HCEC 1CT (cell line): Measurements from ENCODE around the gene JMJD8.
"Not testable (repeated sequence)": the region's sequence is repeated elsewhere in the genome, so short reads cannot be mapped to it uniquely, and the experiment has no call there.

Experiments
- DNase-seq: peaks from one replicate; pipeline ENCODE4 v3.0.0-alpha.2; 2017

The JMJD8 gene

GRCh38 chr16:708019-708418, 23.9 kb upstream of the JMJD8 start:
- DNase-seq: no peak

GRCh38 chr16:707062-707538, 23.0 kb upstream of the JMJD8 start:
- no peak for DNase-seq

GRCh38 chr16:706189-707061, 22.3 kb upstream of the JMJD8 start:
- no peak for DNase-seq

GRCh38 chr16:705431-706188, 21.5 kb upstream of the JMJD8 start, which contains the start of gene FBXL16:
FBXL16 (minus strand) TSS chr16:705801; CDS start chr16:697405, 8,396 bp downstream.
- DNase-seq: no peak

- DNase-seq: no peak
These were observed 20.6 kb upstream of the JMJD8 start for GRCh38 chr16:704552-705380.

GRCh38 chr16:704047-704446, 19.9 kb upstream of the JMJD8 start:
- DNase-seq: no peak

GRCh38 chr16:703406-703805, 19.3 kb upstream of the JMJD8 start:
- no peak for DNase-seq

GRCh38 chr16:702341-702740, 18.2 kb upstream of the JMJD8 start:
- no peak for DNase-seq

- no peak for DNase-seq
These were observed 16.8 kb upstream of the JMJD8 start for GRCh38 chr16:700684-701584.

GRCh38 chr16:698911-699671, 15.0 kb upstream of the JMJD8 start:
- no peak for DNase-seq

GRCh38 chr16:695355-696089, 11.4 kb upstream of the JMJD8 start:
- no peak for DNase-seq

- DNase-seq: no peak
These were observed 10.8 kb upstream of the JMJD8 start for GRCh38 chr16:694863-695354.

- DNase-seq: no peak
These were observed 10.2 kb upstream of the JMJD8 start for GRCh38 chr16:694187-694862.

GRCh38 chr16:693766-694165, 9.6 kb upstream of the JMJD8 start:
- DNase-seq: no peak

GRCh38 chr16:693364-693763, 9.2 kb upstream of the JMJD8 start:
- DNase-seq: no peak

GRCh38 chr16:692356-693108, 8.4 kb upstream of the JMJD8 start:
- no peak for DNase-seq

GRCh38 chr16:691242-691641, 7.1 kb upstream of the JMJD8 start:
- not testable (repeated sequence) for DNase-seq

GRCh38 chr16:689175-689897, 5.2 kb upstream of the JMJD8 start:
- DNase-seq: no peak
